Activated CD4-positive, CD25-positive, alpha-beta regulatory T cell treated with anti-CD3 and anti-CD28 coated beads, Interleukin-2, amount 50 U/mL, for 16 hours (primary cell): ENCODE data around the gene UNCX.

Source experiments
- DNase-seq: peaks from one replicate; pipeline ENCODE4 v3.0.0-alpha.2; 2020; ENCODE audit warnings: low read depth, low spot score

The UNCX gene

DNA sequence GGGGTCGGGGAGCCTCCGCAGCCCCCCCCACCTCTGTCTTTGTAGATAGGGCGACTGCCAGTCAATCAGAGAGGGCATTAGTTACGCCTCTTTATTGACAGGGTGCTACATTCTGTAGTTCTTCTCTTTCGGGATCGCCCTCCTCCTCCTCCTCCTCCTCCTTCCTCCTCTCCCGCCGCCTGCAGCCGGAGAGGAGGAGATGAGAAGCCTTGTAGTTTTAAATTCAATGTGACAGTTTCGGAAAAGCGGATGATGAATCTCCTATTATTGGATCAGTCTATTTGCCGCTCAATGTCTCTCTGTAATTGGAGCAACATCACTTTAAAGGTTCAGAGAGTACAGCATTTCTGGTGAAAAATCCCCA, 587 bp upstream of the UNCX start:
- DNase-seq: no peak

DNA sequence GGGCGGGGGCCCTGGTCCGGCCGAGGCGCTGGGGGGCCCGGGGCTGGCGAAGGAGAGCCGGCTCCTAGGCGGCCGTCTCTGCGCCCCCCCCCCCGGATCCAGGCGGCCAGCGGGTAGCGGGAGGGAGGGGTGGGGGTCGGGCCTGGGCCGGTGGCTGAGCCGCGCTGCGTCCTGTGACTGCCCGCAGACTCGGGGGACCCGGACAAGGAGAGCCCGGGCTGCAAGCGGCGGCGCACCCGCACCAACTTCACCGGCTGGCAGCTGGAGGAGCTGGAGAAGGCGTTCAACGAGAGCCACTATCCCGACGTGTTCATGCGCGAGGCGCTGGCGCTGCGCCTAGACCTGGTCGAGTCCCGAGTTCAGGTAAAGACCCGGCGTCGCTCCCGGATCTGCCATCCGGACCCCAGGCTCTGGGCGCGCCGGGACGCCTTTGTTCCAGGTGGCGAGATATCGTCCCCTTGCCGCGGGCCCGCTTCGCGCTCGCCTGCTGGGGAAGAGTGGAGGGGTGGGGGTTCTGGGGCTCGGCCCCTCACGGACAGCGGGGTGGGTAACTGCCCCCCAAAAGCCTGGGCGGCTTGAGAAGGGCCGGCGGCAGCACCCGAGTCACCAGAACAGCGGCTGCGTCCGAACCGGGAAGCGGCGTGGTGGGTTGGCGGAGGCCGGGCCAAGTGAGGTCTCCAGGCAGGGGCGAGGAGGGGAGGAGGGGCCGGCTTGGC, 819 bp downstream of the UNCX start:
- DNase-seq: no peak

DNA sequence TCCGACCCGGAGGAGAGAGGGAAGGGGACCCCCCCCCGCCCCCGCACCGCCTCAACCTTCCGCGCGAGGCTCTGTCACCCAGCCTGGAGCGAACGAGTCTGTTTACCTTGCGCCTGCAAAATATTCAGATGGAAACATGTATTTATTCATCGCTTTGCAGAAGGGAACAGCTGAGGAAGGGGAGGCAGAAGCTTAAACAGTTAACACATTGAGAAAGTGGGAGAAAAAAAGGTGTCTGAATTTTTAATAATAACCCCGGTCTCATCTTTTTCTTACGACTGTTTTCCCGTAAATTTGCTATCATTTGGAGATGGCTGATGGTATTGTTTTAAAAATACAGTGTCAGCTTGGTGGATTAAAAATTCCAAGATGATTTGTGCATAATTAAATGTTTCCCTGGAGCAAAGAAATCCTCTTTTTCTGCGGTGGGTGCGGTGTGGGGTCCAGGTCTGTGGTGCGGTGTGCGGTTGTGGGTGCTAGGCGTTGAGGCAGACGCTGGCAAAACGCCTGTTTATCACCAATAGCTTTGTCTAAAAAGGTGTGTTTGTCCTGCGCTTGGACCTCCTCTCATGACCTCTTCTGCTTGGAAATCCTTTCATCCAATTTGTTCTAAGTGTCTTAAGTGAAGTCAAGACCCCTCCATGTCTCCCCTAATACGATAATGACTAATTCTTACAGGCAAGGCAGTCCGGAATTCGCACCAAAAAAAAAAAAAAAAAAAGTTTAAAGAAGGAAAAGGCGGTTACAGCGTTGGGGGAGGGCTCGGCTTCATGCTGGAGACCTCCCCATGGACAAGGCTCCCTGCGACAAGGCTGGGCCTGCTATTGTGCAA, 1.6 kb downstream of the UNCX start:
- DNase-seq: no peak

DNA sequence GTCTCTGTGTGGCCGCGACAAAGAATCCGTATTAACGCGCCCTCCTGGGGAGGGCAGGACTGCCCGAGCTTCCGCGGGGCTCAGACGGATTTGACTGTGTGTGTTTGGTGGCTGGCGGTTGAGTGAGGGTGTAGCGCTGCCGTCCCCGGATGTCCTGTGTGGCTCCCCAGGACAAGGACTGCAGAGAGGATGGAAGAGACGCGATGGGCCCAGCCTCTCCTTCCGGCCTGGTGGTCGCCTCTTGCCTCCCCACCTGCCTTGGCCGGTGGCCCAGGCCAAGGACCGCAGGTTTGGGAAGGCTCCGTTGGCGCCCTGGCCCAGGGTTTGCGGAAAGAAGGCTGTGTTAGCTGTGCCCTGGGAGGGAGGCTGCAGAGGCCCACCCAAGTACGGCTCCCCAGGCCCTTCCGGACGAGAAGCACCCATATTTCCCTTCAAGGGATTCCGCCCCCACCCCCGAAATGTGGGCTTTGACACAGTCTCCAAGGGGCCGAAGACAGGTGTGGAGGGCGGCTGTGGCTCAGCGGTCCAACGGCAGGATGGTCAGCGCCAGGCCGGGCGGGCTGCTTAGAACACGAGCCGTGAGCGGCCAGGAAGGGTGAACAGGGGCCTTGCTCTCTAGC, 2.3 kb downstream of the UNCX start:
- no peak for DNase-seq

DNA sequence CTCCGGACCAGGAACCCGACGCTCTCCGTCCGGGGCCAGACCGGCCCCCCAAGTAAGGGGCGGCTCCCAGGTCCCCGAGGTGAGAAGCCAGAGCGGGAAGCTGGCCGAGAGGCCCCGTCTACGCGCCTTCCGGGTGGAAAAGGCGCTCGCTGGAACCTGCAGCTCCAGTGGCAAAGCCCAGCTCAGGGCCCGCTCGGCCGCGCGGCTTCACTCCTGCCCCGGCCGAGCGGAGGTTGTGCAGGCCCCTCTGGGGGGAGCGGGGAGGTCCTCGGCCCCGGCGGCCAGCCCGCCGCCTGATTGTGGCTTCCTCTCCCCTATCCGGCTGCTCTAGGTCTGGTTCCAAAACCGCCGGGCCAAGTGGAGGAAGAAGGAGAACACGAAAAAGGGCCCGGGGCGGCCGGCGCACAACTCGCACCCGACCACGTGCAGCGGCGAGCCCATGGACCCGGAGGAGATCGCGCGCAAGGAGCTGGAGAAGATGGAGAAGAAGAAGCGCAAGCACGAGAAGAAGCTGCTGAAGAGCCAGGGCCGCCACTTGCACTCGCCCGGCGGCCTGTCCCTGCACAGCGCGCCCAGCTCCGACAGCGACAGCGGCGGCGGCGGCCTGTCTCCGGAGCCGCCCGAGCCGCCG, 2.9 kb downstream of the UNCX start:
- DNase-seq: no peak

DNA sequence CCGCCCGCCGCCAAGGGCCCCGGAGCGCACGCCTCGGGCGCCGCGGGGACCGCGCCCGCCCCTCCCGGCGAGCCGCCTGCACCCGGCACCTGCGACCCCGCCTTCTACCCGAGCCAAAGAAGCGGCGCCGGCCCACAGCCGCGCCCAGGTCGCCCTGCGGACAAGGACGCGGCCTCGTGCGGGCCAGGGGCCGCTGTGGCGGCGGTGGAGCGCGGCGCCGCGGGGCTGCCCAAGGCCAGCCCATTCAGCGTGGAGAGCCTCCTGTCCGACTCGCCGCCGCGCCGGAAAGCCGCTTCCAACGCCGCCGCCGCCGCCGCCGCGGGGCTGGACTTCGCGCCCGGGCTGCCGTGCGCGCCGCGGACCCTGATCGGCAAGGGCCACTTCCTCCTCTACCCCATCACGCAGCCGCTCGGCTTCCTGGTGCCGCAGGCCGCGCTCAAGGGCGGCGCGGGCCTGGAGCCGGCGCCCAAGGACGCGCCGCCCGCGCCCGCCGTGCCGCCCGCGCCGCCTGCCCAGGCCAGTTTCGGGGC, 3.5 kb downstream of the UNCX start:
- no peak for DNase-seq

DNA sequence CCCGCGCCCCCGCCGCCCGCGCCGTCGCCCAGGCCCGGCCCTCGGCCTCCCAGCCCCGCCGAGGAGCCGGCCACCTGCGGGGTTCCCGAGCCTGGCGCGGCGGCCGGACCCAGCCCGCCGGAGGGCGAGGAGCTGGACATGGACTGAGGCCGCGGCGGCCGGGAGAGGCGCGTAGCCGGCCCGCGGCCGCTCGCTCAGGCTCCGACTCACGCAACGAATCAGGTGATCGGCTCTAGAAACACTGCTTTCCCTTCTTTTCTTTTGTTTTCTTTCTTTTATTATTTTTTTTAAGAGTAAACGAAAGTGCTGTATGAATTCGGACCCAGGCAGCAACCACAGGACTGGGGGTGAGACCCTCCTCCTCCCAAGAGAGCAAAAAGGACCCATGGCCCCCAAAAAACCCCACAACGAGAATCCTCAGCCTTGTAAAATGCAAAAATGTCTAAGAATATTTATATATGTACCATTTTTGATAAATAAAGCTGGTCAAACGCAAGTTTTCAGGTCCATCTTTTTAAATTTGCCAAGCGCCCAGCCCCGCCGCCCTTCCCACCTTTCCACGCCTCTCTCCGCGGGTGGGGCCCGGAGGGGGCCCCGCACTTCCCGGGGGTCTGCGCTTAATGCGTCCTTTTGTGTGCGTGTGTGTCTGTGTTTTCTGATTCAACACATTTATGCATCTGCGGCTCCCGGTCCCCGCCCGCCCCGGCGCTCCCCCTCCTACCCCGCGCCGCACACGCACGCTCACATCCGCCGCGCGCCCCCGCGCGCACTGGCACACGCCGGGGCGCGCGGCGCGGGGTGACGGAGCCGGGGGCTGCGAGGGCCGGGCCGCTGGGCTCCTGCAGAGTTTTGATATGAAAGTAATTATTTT, 4.4 kb downstream of the UNCX start:
- no peak for DNase-seq

DNA sequence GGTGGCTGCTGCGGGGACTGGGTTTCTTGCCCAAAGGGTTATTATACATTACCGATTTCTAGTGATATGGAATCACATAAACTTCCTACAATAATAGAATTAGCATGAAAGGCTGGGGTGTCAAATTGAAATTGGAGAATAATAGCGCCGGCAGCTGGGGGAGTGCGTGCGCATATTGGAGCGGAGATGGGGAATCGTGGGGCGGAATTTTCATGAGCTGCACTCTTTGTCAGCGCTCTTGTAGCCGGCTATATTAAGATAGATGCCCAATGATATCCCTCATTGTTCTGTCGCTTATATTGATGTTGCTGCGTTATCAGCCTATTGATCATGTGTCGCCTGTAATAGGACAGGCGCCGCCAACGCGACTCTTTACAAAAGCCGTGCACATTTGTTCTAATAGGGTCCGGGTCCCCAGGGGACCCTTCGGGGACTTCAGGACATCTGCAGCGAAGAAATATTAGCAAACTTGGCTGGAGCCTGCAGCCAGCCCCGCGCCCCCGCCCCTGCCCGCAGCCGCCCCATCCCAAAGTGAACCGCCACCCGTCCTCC, 5.1 kb downstream of the UNCX start:
- no peak for DNase-seq

DNA sequence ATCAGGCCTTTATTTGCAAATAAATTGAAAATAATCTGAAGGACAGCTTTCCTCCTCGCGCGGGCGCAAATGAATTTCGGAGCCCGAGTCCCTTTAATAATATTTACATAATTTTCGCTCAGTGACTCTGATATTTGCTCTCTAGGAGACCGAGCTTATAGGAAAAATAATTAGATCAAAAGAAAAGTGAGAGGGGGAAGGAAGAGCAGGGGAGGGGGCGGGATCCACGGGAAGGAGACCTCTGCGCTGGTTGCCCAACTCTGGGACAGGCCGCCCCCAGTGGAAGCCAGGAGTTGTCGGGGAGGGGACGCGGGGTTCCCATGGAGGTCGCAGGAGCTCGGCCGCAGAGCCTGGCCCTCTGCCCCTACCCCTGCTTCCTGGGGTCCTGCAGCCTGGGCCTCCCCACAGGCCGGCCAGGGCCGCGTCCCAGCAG, 5.8 kb downstream of the UNCX start:
- DNase-seq: no peak

DNA sequence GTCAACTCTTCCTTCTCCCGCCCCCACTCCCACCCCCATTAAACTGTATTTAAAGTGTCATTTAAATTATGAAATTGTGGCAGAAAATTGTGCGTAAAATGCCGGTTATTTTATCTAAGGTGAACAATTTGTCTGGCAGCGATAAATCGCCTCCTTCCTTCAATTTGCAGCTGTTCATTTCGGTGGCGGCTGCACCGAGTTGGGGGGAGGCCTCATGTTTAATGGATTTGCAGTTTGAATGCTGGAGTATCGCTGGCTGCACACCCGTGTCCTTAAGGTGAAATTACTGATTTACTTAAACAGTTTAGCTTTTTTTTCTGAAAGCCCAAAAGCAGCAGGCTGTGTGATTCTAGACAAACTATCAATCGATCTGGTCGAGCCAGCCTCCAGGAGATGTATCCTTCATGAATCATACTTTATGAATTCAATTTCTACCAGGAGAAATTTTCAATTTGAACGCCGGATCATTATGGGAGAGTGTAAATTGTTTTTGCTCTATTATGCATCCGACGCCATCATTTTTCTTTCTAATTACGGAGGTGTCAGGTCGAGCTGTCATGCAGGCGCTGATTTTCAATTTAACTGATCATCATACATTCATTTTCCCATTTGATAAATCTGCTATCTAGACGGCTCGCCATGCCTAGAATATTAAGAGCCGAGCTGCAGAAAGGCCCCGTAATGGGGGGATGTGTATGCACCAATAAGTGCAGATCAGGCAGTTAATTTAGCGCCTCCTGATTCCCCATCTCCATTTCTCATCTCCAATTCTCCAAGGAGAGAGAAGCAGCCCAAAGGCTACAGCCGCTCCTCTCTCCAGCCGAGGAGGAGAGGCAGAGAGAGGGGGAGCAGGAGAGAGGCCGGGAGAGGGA, 6.5 kb downstream of the UNCX start:
- no peak for DNase-seq

DNA sequence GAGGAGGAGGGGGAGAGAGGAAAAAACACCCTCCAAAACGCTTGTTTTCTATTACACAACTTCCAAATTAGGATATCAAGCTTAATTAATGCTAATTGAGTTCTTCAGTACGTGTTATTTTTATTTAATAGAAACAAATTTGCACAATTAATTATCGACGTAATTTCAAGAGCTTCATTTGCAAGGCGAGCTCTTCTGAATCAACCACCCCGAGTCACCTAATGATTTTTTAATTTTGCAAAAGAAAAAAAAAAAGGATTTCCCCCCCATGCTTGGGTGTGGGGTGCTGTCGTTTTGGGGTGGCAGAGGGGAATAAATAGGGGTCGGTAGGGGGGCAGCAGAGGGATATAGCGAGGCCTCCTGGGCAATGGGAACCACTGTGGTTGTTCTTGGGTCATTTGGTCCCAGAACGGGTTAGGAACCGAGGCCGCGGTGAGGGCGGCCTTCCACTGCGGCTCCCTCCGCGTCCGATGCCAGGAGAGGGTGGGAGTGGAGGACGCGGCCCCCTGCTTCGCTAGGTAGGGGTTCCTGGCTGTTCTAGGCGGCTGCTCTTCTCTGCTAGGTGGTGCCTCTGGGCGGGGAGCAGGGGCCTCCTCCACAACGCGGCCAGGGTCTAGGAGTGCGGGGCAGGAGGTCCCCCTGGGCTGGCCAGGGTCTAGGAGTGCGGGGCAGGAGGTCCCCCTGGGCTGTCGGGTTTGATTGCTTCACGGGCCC, 7.3 kb downstream of the UNCX start:
- no peak for DNase-seq

DNA sequence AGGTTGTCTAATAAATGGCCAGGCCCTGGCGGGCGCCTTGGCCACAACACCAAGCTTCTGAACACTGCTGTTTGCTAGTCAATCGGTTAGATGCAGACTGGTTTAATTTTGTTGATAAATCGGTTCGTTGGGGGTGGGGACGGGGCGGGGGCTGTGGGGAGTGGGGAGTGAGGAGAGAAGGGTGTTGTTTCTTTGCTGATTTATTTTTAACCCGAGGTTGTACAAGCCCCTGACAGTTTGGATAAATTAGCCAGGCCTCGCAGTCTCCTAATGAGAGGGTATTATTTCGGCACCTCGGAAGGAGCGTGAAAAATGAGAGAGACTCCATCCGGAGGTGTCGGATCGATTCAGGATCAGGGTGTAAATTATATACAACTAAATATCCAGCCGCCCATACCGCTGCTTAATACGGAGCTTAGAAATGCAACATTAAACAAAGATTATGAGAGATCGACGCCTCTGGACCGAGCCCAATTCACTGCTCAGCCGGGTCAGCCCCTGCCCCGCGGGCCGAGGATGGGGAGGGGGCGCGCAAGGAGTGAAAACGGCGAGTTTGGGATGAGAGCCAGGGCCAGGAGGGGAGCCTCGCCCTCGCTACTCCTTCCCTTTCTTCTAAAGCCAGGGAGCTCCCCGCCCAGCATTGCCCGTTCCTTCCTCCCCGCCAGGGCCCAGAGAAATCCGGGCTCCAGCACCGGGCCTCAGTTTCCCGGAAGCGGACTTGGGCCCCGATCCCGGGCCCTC, 8.0 kb downstream of the UNCX start:
- DNase-seq: no peak

DNA sequence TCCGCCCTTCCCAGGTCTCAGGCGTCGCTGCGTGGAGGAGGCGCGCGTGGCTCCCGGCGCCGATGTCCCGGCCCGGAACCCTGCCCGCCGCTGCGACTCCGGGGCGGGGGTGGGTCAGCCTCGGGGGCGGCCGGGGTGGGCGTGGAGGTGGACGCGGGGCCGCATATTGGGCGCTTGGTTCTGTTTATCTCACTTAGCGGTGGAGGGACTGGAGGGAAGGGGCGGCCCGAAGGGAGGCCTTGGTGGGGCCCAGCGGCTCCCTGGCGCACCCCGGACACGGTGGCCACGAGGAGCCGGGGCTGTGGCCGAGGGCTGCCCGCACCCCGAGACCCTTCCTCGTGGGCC, 8.6 kb downstream of the UNCX start:
- DNase-seq: no peak

DNA sequence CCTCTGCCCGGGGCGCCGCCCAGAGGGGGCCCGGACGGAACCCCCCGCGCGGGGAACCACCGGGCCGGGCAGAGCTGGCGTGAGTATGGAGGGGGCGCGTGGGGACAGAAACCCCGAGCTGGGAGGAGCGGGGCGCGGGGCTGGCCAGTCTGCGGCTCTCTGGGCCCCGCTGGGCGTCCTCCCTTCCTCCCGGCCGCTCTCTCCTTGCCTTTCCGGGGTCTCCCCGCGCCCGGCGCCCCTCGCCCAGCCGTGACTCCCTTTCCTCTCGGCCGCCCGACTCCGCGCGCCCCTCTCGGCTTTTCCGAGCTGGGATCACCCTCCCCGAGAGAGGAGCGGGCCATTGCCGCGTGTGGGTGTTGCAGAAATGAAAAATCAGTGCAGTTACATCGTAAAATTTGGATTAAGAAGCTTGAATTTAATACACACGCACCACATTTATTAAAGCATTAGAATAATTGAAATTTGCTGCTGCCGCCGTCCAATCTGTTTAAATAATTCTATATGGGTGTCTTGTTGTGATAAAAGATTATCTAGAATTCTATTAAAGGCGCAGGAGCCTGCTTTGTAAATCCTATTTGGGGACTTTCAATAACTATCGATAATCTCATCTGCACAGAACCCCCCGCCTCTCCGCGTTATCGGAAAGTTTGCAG, 9.1 kb downstream of the UNCX start:
- DNase-seq: no peak

DNA sequence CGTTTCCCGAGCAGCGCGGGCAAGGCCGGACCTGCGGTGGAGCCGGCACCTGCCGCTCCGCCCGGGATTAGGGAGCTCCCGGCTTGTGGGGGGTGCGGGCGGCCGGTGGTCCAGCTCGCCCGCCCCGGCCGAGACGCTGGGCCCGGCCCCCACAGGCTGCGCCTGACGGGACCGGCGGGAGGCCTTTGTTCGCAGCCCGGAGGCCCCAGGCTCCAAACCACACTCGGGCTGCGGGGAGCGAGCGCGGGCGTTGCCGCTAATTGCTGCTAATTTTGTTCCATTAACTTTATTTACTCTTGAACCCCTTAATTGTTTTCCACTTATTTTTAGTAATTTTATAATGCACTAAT, 9.6 kb downstream of the UNCX start:
- no peak for DNase-seq

DNA sequence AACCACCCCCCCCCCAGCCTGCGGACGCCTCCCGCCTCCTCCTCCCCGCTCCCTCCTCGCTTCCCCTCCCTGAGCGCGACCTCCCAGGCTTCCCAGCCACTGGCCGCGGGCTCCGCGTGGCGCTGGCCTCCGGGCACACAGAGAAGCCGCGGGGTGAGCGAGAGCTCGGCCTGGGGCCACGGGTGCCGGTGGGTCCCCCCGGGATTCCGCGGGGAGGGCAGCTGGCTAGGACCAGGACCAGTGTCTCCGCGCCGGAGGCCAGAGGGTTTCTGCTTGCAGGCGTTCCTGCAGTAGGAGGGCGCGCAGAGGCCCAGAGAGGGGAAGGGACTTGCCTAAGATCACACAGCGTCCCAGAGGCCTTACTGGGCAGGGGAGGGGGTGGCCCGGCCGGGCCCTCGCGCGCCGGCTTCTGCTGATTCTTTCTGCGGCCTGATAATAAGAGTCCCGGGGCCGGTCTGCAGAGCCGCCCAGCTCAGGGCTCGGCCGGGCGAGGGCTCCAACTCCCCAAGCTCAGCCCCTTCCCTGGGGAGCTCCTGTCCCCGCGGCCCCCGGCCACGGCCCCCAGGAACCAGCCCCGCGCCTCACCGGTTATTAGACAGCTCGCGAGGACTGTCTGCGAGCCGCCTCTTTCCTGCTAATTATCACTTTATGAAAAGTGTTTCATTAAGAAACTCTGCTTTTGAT, 10.1 kb downstream of the UNCX start:
- DNase-seq: no peak

DNA sequence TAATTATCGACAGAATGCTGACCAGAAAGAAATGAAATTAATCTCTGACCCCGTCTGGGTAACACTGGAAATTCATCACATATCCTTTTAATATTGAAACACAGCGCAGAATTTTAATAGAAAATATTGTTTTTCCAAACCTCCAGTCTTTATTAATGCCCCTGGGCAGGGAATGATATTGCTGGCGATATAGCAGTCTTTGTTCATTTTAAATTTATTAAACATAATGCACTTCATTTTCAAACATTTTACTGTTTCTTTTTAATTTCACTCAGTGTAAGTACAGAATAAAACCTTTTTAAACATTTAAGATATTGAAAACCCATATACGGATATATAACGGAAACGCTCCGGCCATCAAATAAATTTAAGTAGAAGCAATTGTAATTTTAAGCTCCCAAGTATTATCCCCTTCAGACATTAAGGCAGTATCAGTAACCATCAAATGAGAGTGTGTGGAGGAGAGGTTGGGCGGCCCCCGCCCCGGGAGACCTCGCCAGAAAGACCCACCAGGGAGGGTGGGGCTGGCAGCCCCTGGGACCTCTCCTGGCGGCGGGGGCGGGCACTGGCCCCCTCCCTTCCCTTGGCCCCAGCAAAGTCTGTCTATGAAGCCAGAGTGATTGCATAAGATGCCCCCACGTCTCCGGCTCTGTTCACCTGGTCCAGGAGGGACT, 10.8 kb downstream of the UNCX start:
- no peak for DNase-seq
